Central memory CD8-positive, alpha-beta T cell (primary cell): ENCODE measurements around the gene ARHGDIB.
A peak's percentile ranks its signal among the peaks of the same experiment; 100 is the strongest.

Experiments
- ATAC-seq: fragments of 150-1000 bp; cut with Tn5 transposase; replicated peaks from 2 replicates; pipeline ENCODE4 v1.10.0; 2022; ENCODE audit warnings: mild to moderate bottlenecking, moderate FRiP score, moderate number of reproducible peaks; ENCODE audit not compliant: poor library complexity, severe bottlenecking; ENCODE audit errors: extremely low read depth
- DNase-seq, 2 donors: peaks; one replicate each; pipeline ENCODE4 v3.0.0; 2021; ENCODE audit warnings: low spot score in 2 of 2
- H3K27ac Mint-ChIP-seq: one replicate; pipeline ENCODE4 v1.8.0; 2022; ENCODE audit warnings: low read depth, mild to moderate bottlenecking, moderate library complexity, mixed read lengths
- H3K27me3 Mint-ChIP-seq: one replicate; pipeline ENCODE4 v1.8.0; 2022; ENCODE audit warnings: mixed read lengths
- H3K36me3 Mint-ChIP-seq: one replicate; pipeline ENCODE4 v1.8.0; 2022; ENCODE audit warnings: mild to moderate bottlenecking, moderate library complexity, mixed read lengths; ENCODE audit not compliant: insufficient read depth
- H3K4me1 Mint-ChIP-seq: one replicate; pipeline ENCODE4 v1.8.0; 2022; ENCODE audit warnings: mixed read lengths
- H3K4me3 Mint-ChIP-seq: one replicate; pipeline ENCODE4 v1.8.0; 2022; ENCODE audit warnings: mild to moderate bottlenecking, moderate library complexity, mixed read lengths
- H3K9me3 Mint-ChIP-seq: one replicate; pipeline ENCODE4 v1.8.0; 2022; ENCODE audit warnings: mixed read lengths

The ARHGDIB gene

GRCh38 chr12:14910090-14910915, 51.1 kb downstream of the ARHGDIB start:
- DNase-seq (no peak), ATAC-seq (no peak)
- no peak overlapping the region for H3K4me3 Mint-ChIP-seq
- peaks cover 21% of the 10 kb centered on the region for H3K36me3 Mint-ChIP-seq
- peaks cover 8% of the 10 kb centered on the region for H3K4me1 Mint-ChIP-seq
- no peaks in the 10 kb centered on the region for H3K27me3 Mint-ChIP-seq
- peak overlapping the region; percentile 20 for H3K27ac Mint-ChIP-seq
- H3K9me3 Mint-ChIP-seq, result no peaks in the 10 kb centered on the region

- H3K36me3 Mint-ChIP-seq, result peaks cover 8% of the 10 kb centered on the region
Observed at GRCh38 chr12:14907953-14908352, 53.4 kb downstream of the ARHGDIB start.

GRCh38 chr12:14906114-14906513, 55.3 kb downstream of the ARHGDIB start:
- peaks cover 12% of the 10 kb centered on the region for H3K4me1 Mint-ChIP-seq
- ATAC-seq, result no peak

More at GRCh38 chr12:14907953-14908352, 53.4 kb downstream of the ARHGDIB start:
- no peak for ATAC-seq
- Mint-ChIP-seq H3K9me3 (no peaks in the 10 kb centered on the region), H3K27me3 (no peaks in the 10 kb centered on the region), H3K4me3 (no peak overlapping the region), H3K27ac (no peak overlapping the region), H3K4me1 (peaks cover 12% of the 10 kb centered on the region)
- no peak for DNase-seq

GRCh38 chr12:14905269-14906004, 56.0 kb downstream of the ARHGDIB start:
- no peak overlapping the region for H3K4me3 Mint-ChIP-seq
- DNase-seq (no peak), ATAC-seq (no peak)
- no peaks in the 10 kb centered on the region for H3K27me3 Mint-ChIP-seq
- H3K36me3 Mint-ChIP-seq, result peaks cover 4% of the 10 kb centered on the region
- H3K4me1 Mint-ChIP-seq, result peaks cover 7% of the 10 kb centered on the region
- H3K9me3 Mint-ChIP-seq, result no peaks in the 10 kb centered on the region
- H3K27ac Mint-ChIP-seq, result peak overlapping the region; percentile 14

More at GRCh38 chr12:14906114-14906513, 55.3 kb downstream of the ARHGDIB start:
- peaks cover 4% of the 10 kb centered on the region for H3K36me3 Mint-ChIP-seq
- DNase-seq, result no peak
- no peaks in the 10 kb centered on the region for H3K9me3 Mint-ChIP-seq
- no peak overlapping the region for H3K4me3 Mint-ChIP-seq
- no peak overlapping the region for H3K27ac Mint-ChIP-seq
- no peaks in the 10 kb centered on the region for H3K27me3 Mint-ChIP-seq

GRCh38 chr12:14904854-14905253, 56.5 kb downstream of the ARHGDIB start:
- no peak overlapping the region for H3K27ac Mint-ChIP-seq
- no peaks in the 10 kb centered on the region for H3K9me3 Mint-ChIP-seq
- no peak overlapping the region for H3K4me3 Mint-ChIP-seq
- H3K4me1 Mint-ChIP-seq, result peaks cover 7% of the 10 kb centered on the region
- ATAC-seq, result no peak
- no peaks in the 10 kb centered on the region for H3K27me3 Mint-ChIP-seq
- DNase-seq, result no peak
- H3K36me3 Mint-ChIP-seq, result peaks cover 4% of the 10 kb centered on the region

GRCh38 chr12:14903386-14904098, 57.9 kb downstream of the ARHGDIB start:
- Mint-ChIP-seq H3K4me3 (no peak overlapping the region), H3K9me3 (no peaks in the 10 kb centered on the region), H3K36me3 (peaks cover 2% of the 10 kb centered on the region), H3K27ac (no peak overlapping the region), H3K27me3 (no peaks in the 10 kb centered on the region), H3K4me1 (peaks cover 7% of the 10 kb centered on the region)
- DNase-seq, result no peak
- ATAC-seq, result no peak

- H3K4me1 Mint-ChIP-seq, result peaks cover 7% of the 10 kb centered on the region
- H3K27me3 Mint-ChIP-seq, result no peaks in the 10 kb centered on the region
- no peaks in the 10 kb centered on the region for H3K9me3 Mint-ChIP-seq
- H3K4me3 Mint-ChIP-seq, result no peak overlapping the region
- H3K36me3 Mint-ChIP-seq, result no peaks in the 10 kb centered on the region
- DNase-seq, result no peak
- no peak for ATAC-seq
- H3K27ac Mint-ChIP-seq, result no peak overlapping the region
Observed at GRCh38 chr12:14902465-14902864, 58.9 kb downstream of the ARHGDIB start.

- Mint-ChIP-seq H3K27me3 (no peaks in the 10 kb centered on the region), H3K4me1 (peaks cover 7% of the 10 kb centered on the region), H3K9me3 (no peaks in the 10 kb centered on the region), H3K4me3 (no peak overlapping the region), H3K36me3 (no peaks in the 10 kb centered on the region), H3K27ac (no peak overlapping the region)
- ATAC-seq (no peak), DNase-seq (no peak)
Observed at GRCh38 chr12:14901228-14901562, 60.2 kb downstream of the ARHGDIB start.

- DNase-seq (no peak), ATAC-seq (no peak)
- Mint-ChIP-seq H3K36me3 (no peaks in the 10 kb centered on the region), H3K27ac (no peak overlapping the region), H3K4me3 (no peak overlapping the region), H3K9me3 (no peaks in the 10 kb centered on the region), H3K27me3 (no peaks in the 10 kb centered on the region), H3K4me1 (peaks cover 7% of the 10 kb centered on the region)
Observed at GRCh38 chr12:14900521-14901227, 60.7 kb downstream of the ARHGDIB start.

- Mint-ChIP-seq H3K9me3 (no peaks in the 10 kb centered on the region), H3K4me3 (no peak overlapping the region)
- DNase-seq, result no peak
Observed at GRCh38 chr12:14896521-14897169, 64.8 kb downstream of the ARHGDIB start.

GRCh38 chr12:14893506-14894250, 67.7 kb downstream of the ARHGDIB start:
- Mint-ChIP-seq H3K9me3 (no peaks in the 10 kb centered on the region), H3K27ac (no peak overlapping the region), H3K4me1 (no peaks in the 10 kb centered on the region), H3K27me3 (peaks cover 15% of the 10 kb centered on the region), H3K4me3 (no peak overlapping the region), H3K36me3 (no peaks in the 10 kb centered on the region)
- no peak for DNase-seq
- no peak for ATAC-seq

More at GRCh38 chr12:14896521-14897169, 64.8 kb downstream of the ARHGDIB start:
- Mint-ChIP-seq H3K27ac (no peak overlapping the region), H3K27me3 (peaks cover 10% of the 10 kb centered on the region), H3K4me1 (no peaks in the 10 kb centered on the region), H3K36me3 (no peaks in the 10 kb centered on the region)
- ATAC-seq, result no peak
